GM13976 (cell line): ENCODE measurements around the gene CREB1.

Experiments used
- DNase-seq: peaks from one replicate; pipeline ENCODE4 v3.0.0; 2012; ENCODE audit warnings: low spot score
- CTCF ChIP-seq: IDR thresholded peaks from 2 replicates; pipeline ENCODE4 v1.5.1; 2012; ENCODE audit warnings: borderline replicate concordance, mild to moderate bottlenecking; ENCODE audit not compliant: insufficient read depth; ENCODE audit errors: extremely low read depth, missing control alignments, control extremely low read depth
- in situ Hi-C: fragments of 300-500 bp; cut with MboI; formaldehyde crosslinking; loops from one replicate; pipeline ENCODE4 v1.12.0; 2022; ENCODE audit warnings: low sequenced_read_pairs, mixed read lengths, inconsistent platforms; ENCODE audit not compliant: unreplicated experiment

The CREB1 gene

GRCh38 chr2:207546822-207547221 lies 17.1 kb downstream of the CREB1 start:
- in situ Hi-C loops, result no loop called here
- DNase-seq, result no peak

GRCh38 chr2:207549145-207549544 lies 19.4 kb downstream of the CREB1 start:
- in situ Hi-C loops, result no loop called here
- DNase-seq, result no peak
- TF ChIP-seq CTCF, result no peak

More at GRCh38 chr2:207546822-207547221, 17.1 kb downstream of the CREB1 start:
- TF ChIP-seq CTCF, result no peak

GRCh38 chr2:207558079-207558491 lies 28.3 kb downstream of the CREB1 start:
- TF ChIP-seq CTCF, result no peak
- in situ Hi-C loops, result no loop called here
- DNase-seq, result no peak

GRCh38 chr2:207561386-207562080 lies 31.8 kb downstream of the CREB1 start:
- no peak for DNase-seq
- in situ Hi-C loops, result no loop called here
- no peak for TF ChIP-seq CTCF

GRCh38 chr2:207565736-207566500 lies 36.2 kb downstream of the CREB1 start:
- DNase-seq, result no peak
- in situ Hi-C loops, result no loop called here
- TF ChIP-seq CTCF, result no peak

GRCh38 chr2:207567671-207568070 lies 37.9 kb downstream of the CREB1 start:
- in situ Hi-C loops, result no loop called here
- TF ChIP-seq CTCF, result no peak
- DNase-seq, result no peak

- DNase-seq, result no peak
- no peak for TF ChIP-seq CTCF
- in situ Hi-C loops, result no loop called here
These were observed 41.6 kb downstream of the CREB1 start for GRCh38 chr2:207571370-207571769.
